ENCODE results near the gene ZNF124. TPM values are rescaled to one million over a fixed set of nuclear protein-coding genes. Genes with fewer than 3 reads are reported as not detected.
A peak's percentile ranks its signal among the peaks of the same experiment; 100 is the strongest.

The ZNF124 gene
- total RNA-seq, 1 experiment from 2014 or later, result 16.3 TPM

DNA sequence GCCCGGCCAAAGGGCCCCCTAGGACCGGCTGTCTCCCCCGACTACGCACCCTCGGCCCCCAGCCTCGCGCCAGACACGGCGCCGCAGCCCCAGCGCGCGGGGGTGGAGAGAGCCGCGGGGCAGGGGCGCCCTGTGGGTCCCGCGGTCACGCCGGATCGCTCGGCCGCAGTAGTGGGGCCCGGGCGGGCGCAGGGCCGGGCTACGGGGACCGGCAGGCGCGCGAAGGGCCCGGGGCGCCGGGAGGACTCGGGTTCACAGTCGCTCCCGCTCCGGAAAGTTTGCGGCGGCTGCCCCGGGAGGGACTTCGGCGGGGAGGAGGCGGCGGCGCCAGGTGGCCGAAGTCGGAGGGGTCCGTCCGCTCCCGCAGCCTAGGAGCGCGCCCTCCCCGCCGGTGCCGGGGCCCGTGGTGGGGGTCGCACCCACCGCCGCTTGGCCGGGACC lies 60.5 kb downstream of the ZNF124 start:
- no peaks in the 10 kb centered on the region for H3K9me2 ChIP-seq (ENCODE audit: insufficient read depth)
- H3K27ac ChIP-seq (ENCODE audit: low read depth, low read length), result no peak overlapping the region
- no peak for DNase-seq (ENCODE audit: low read depth, low spot score)
- intact Hi-C loops (cut with micrococcal nuclease), result no loop called here
- H3K4me3 ChIP-seq (replicated peaks in 1 of 2; ENCODE audit: low read depth in 1 of 2, low read length in 2 of 2), result peak overlapping the region in 1 of 2 experiments; percentile 44; a peak in 1 of 4 replicates
- peaks cover 0 to 15% of the 10 kb centered on the region in 2 experiments; a peak in 1 of 4 replicates for H3K4me1 ChIP-seq (ENCODE audit: control insufficient read depth in 1 of 2, insufficient read depth in 2 of 2, low read length in 2 of 2)
- H3K4me2 ChIP-seq (ENCODE audit: low read length), result peak overlapping the region; percentile 63
- BruUV-seq (replicated peaks), result no TSS peak
- no peaks in the 10 kb centered on the region; a peak in 1 of 4 replicates for H3K9me3 ChIP-seq (ENCODE audit: control insufficient read depth in 1 of 2, insufficient read depth in 1 of 2, low read depth in 1 of 2, low read length in 2 of 2)
- H4K20me1 ChIP-seq (ENCODE audit: insufficient read depth), result no peaks in the 10 kb centered on the region
- ChIA-PET RAD21 (ENCODE audit: low non-redundant PET in 1 of 2, low total read pairs in 2 of 2, uncharacterized antibody in 2 of 2, unreplicated experiment in 2 of 2) (no interaction called here), POLR2A (no interaction called here), CTCF (no interaction called here)
- no peak for TF ChIP-seq POLR2AphosphoS5 (IDR thresholded peaks at IDR 0.05; ENCODE audit: low read depth, low read length)
- no peak for TF ChIP-seq JUND (IDR thresholded peaks at IDR 0.05)
- TF ChIP-seq FOSL1 (IDR thresholded peaks at IDR 0.05; ENCODE audit: low read depth), result no peak
- no peak for TF ChIP-seq CEBPB (IDR thresholded peaks at IDR 0.05; ENCODE audit: low read depth)
- TF ChIP-seq TCF7L2 (IDR thresholded peaks at IDR 0.05; ENCODE audit: borderline replicate concordance, extremely low read depth, insufficient read depth, insufficient read length), result no peak
- no peak for TF ChIP-seq ZNF274 (IDR thresholded peaks at IDR 0.05; ENCODE audit: low read depth, low read length)
- no peaks in the 10 kb centered on the region for H3K27me3 ChIP-seq (ENCODE audit: insufficient read depth, low read length)
- no peak overlapping the region for H2AFZ ChIP-seq (ENCODE audit: low read depth, low read length, poor library complexity, severe bottlenecking)
- peak overlapping the region; percentile 35; the same call in 1 of the 2 replicates for H3K9ac ChIP-seq (ENCODE audit: low read length)
- no peaks in the 10 kb centered on the region for H3K79me2 ChIP-seq (ENCODE audit: insufficient read depth, low read length)
- ATAC-seq, result peak; percentile 19; the same call in 1 of the 2 replicates
- H3K36me3 ChIP-seq (ENCODE audit: control insufficient read depth in 1 of 2, insufficient read depth in 2 of 2, low read length in 2 of 2), result no peaks in the 10 kb centered on the region

DNA sequence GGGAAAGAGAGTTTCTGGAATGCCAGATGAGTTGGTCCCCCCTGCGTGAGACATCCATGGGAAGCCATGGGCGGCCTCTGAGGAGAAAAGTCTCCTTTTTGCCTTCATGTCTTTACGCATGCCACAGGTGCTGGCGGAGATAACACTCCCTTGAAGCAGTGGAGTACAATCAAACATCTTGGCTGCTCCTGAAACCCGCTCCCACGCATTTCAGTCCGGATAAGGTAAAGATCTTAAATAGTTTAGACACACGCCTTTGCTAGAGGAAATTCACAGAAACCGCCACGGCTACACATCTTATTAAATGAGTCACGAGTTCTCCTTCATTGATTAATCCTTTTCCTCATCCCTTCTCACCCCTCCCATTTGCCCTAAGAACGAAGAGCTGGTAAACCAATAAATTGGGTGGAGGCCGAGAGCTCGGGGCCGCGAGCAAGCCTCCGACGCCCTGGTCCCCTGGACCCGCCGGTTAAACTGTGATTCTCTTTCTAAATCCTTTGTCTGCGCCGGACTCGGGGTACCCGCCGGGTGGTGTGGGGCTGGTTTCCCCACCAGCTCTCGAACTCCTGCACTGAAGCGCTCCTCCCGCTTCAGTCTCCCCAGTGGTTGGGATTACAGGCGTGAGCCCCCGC lies 61.1 kb downstream of the ZNF124 start:
- no peak for ATAC-seq
- POLR2A ChIA-PET, result no interaction called here

More for the DNA sequence above, 61.1 kb downstream of the ZNF124 start:
- no TSS peak for BruUV-seq (replicated peaks)
- intact Hi-C loops (cut with micrococcal nuclease), result no loop called here
- H3K9me3 ChIP-seq (ENCODE audit: control insufficient read depth in 1 of 2, insufficient read depth in 1 of 2, low read depth in 1 of 2, low read length in 2 of 2), result peaks cover 0 to 2% of the 10 kb centered on the region in 2 experiments; a peak in 1 of 4 replicates
- no peak overlapping the region for H3K27ac ChIP-seq (ENCODE audit: low read depth, low read length)
- ChIA-PET RAD21 (ENCODE audit: low non-redundant PET in 1 of 2, low total read pairs in 2 of 2, uncharacterized antibody in 2 of 2, unreplicated experiment in 2 of 2) (no interaction called here), CTCF (no interaction called here)
- DNase-seq (ENCODE audit: low read depth, low spot score), result no peak
- no peaks in the 10 kb centered on the region for H4K20me1 ChIP-seq (ENCODE audit: insufficient read depth)
- no peak for TF ChIP-seq ZFX (IDR thresholded peaks at IDR 0.05)
- no peak for TF ChIP-seq CBX3 (IDR thresholded peaks at IDR 0.05; ENCODE audit: low read depth)
- no peak for TF ChIP-seq CEBPB (IDR thresholded peaks at IDR 0.05; ENCODE audit: low read depth)
- TF ChIP-seq EZH2phosphoT487 (IDR thresholded peaks at IDR 0.05; ENCODE audit: borderline replicate concordance), result no peak
- no peak for TF ChIP-seq TCF7L2 (IDR thresholded peaks at IDR 0.05; ENCODE audit: borderline replicate concordance, extremely low read depth, insufficient read depth, insufficient read length)
- TF ChIP-seq, protein P1, sequence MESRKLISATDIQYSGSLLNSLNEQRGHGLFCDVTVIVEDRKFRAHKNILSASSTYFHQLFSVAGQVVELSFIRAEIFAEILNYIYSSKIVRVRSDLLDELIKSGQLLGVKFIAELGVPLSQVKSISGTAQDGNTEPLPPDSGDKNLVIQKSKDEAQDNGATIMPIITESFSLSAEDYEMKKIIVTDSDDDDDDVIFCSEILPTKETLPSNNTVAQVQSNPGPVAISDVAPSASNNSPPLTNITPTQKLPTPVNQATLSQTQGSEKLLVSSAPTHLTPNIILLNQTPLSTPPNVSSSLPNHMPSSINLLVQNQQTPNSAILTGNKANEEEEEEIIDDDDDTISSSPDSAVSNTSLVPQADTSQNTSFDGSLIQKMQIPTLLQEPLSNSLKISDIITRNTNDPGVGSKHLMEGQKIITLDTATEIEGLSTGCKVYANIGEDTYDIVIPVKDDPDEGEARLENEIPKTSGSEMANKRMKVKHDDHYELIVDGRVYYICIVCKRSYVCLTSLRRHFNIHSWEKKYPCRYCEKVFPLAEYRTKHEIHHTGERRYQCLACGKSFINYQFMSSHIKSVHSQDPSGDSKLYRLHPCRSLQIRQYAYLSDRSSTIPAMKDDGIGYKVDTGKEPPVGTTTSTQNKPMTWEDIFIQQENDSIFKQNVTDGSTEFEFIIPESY (IDR thresholded peaks at IDR 0.05; ENCODE audit: extremely low read depth, insufficient replicate concordance, low read length), result no peak
- no peak for TF ChIP-seq SIN3A (IDR thresholded peaks at IDR 0.05; ENCODE audit: low read depth)
- TF ChIP-seq EZH2 (IDR thresholded peaks at IDR 0.05), result no peak
- TF ChIP-seq RAD21 (IDR thresholded peaks at IDR 0.05; ENCODE audit: low read depth), result no peak
- no peak for TF ChIP-seq YY1 (IDR thresholded peaks at IDR 0.05; ENCODE audit: extremely low read depth, insufficient replicate concordance, low read depth, low read length)
- no peak for TF ChIP-seq ELF1 (IDR thresholded peaks at IDR 0.05; ENCODE audit: borderline replicate concordance, low read depth)
- no peak for TF ChIP-seq SRF (IDR thresholded peaks at IDR 0.05; ENCODE audit: low read depth)
- no peaks in the 10 kb centered on the region for H3K9me2 ChIP-seq (ENCODE audit: insufficient read depth)
- no peaks in the 10 kb centered on the region for H3K36me3 ChIP-seq (ENCODE audit: control insufficient read depth in 1 of 2, insufficient read depth in 2 of 2, low read length in 2 of 2)
- peaks cover 0 to 15% of the 10 kb centered on the region in 2 experiments; a peak in 1 of 4 replicates for H3K4me1 ChIP-seq (ENCODE audit: control insufficient read depth in 1 of 2, insufficient read depth in 2 of 2, low read length in 2 of 2)
- no peaks in the 10 kb centered on the region for H3K27me3 ChIP-seq (ENCODE audit: insufficient read depth, low read length)
- 0 out of 2 replicates have a peak overlapping the region, but pooled peaks have one; percentile 63 for H3K4me2 ChIP-seq (ENCODE audit: low read length)
- H2AFZ ChIP-seq (ENCODE audit: low read depth, low read length, poor library complexity, severe bottlenecking), result no peak overlapping the region
- H3K4me3 ChIP-seq (replicated peaks in 1 of 2; ENCODE audit: low read depth in 1 of 2, low read length in 2 of 2), result no peak overlapping the region
- H3K9ac ChIP-seq (ENCODE audit: low read length), result no peak overlapping the region
- H3K79me2 ChIP-seq (ENCODE audit: insufficient read depth, low read length), result no peaks in the 10 kb centered on the region
